HG02970 (cell line): Measurements from ENCODE around the gene RNF213.
"Not testable (repeated sequence)": the region's sequence is repeated elsewhere in the genome, so short reads cannot be mapped to it uniquely, and the experiment has no call there.

ENCODE experiments used
- ATAC-seq: cut with Tn5 transposase; IDR thresholded peaks from one replicate; pipeline ENCODE4 v1.9.1; 2021; ENCODE audit warnings: mild to moderate bottlenecking, moderate library complexity, moderate number of reproducible peaks; ENCODE audit not compliant: unreplicated experiment, low FRiP score

Gene RNF213

DNA sequence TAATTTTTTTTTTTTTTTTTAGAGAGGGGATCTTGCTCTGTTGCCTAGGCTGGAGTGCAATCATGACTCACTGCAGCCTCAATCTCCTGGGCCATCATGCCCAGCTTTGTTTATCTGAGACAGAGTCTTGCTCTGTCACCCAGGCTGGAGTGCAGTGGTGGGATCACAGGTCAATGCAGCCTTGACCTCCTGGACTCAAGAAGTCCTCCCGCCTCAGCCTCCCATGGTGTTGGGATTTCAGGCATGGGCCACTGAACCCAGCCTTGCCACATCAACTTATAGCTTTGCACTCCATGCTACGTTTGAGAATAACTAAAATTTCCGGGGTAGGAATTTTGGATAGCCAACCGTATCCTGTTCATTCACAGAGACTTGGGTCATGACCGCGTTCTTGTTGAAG lies 30.6 kb downstream of the RNF213 start:
- no peak for ATAC-seq

DNA sequence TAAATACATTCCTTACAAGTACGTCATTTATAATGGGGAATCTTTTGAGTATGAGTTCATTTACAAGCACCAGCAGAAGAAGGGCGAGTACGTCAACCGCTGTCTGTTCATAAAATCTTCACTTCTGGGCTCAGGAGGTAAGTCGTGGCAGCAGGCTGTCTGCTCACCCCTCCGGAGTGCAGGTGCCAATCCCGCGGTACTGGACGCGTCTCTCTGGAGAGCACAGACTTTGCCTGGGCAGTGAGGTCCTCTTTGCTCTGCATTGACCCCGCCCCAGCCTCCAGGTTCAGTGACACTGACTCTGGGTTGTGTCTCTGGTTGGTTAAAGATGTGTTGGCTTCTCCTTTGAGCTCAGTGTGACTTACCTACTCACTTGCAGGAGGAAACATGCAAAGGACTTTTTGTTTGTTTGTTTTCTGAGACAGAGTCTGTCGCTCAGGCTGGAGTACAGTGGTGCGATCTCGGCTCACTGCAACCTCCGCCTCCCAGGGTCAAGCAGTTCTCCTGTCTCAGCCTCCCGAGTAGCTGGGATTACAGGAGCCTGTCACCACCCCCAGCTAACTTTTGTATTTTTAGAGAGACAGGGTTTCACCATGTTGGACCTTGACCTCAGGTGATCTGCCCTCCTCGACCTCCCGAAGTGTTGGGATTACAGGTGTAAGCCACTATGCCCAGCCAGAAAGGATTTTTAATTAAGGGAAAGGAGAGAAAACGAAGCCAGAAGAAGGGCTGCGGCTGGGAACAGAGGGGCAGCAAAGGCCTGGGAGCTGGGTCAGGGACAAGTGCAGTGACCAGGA lies 31.2 kb downstream of the RNF213 start:
- no peak for ATAC-seq

DNA sequence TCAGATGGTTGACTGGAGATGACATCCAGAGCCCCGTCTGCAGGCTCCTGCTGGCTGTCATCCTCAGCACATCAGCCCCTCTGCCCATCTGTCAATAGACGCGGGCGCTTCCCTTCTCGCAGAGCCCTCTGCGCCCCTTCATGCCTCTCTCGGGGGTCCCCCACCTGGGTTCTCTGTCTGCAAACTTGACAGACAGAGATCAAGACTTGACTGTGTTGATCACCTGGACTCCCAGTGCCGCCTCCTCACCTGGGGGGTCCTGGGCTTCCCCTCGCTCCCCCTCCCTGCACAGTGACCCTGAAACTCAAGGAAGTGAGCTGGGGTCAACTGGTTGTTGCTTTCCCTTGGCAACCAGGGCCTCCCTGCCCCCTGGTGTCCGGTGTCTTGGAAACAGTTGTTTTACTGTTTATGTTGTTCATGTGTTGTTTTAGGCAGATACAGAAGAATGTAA lies 31.9 kb downstream of the RNF213 start:
- ATAC-seq = no peak

DNA sequence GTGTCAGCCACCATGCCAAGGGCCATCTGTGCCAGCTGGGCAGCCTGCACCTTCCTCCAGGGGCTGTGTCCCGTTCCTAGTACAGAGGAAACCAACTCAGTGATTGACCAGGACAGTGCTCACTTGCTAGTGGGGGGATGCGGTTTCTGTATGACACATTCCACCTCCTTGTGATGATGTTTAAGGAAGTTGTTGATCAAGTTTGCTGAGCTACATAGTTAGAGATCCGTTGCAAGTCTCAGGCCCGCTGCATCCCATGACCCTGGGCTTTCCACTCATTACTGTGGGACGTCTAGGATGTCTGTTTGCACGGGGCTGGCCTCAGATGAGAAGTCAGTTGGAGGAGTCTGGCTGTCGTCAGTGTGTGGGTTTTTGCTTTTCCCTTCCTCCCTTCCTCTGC lies 33.6 kb downstream of the RNF213 start:
- ATAC-seq = no peak

DNA sequence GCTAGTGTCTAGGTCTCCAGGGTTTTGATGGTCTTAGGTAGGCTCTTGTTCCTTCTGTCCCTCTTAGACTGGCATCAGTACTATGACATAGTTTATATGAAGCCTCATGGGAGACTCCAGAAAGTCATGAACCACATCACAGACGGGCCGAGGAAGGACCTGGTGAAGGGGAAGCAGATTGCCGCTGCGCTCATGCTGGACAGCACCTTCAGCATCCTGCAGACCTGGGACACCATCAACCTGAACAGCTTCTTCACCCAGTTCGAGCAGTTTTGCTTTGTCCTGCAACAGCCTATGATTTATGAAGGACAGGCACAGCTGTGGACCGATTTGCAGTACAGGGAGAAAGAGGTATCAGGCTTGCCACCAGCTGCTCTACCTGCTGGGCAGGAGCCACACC lies 34.0 kb downstream of the RNF213 start:
- ATAC-seq = no peak

DNA sequence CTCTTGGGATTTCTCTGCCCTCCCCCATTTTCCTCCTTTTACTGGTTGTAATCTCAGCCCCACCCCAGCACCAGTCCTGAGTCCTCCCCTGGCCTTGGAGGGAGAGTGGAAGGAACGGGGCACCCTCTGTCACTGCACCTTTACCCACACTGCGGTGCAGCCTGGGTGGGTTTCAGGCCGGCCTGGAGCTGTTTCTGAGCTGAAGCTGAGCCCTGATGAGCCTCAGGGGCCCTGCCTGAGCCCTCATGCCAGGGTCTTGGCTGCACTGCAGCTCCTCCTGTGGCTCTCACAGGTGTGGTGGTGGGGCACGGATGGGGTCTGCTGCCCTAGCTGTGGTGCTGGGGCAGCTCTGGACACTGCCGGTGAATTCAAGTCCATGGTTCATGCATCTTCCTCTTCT lies 34.5 kb downstream of the RNF213 start:
- ATAC-seq = no peak

DNA sequence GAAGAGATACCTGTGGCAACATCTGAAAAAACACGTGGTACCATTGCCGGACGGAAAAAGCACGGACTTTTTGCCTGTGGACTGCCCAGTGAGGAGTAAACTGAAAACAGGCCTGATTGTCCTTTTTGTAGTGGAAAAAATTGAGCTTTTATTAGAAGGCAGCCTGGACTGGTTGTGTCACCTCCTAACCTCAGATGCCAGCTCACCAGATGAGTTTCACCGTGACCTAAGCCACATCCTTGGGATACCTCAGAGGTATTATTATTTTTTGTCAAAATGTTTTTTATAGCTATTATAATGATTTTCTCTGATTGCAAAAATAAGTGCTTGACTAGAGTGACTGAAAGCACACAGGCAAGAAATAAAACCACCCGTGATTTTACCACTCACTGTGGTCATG lies 34.9 kb downstream of the RNF213 start:
- ATAC-seq = no peak

DNA sequence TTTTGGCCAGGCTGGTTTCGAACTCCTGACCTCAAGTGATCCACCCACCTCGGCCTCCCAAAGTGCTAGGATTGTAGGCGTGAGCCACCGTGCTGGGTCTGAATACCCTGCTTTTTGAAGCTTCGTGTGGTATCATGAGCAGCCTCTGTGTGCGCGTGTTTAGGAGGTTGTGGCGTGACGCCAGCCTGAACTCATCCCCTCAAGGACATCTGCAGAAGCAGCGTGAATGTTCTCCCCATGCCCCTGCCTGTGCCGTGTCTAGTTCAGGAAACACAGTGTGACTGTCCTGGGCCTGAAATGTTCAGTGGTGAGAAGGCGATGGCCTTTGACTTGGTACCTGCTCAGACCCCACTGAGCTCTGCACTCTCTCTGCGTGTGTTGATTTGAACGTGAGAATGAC lies 35.6 kb downstream of the RNF213 start:
- no peak for ATAC-seq

DNA sequence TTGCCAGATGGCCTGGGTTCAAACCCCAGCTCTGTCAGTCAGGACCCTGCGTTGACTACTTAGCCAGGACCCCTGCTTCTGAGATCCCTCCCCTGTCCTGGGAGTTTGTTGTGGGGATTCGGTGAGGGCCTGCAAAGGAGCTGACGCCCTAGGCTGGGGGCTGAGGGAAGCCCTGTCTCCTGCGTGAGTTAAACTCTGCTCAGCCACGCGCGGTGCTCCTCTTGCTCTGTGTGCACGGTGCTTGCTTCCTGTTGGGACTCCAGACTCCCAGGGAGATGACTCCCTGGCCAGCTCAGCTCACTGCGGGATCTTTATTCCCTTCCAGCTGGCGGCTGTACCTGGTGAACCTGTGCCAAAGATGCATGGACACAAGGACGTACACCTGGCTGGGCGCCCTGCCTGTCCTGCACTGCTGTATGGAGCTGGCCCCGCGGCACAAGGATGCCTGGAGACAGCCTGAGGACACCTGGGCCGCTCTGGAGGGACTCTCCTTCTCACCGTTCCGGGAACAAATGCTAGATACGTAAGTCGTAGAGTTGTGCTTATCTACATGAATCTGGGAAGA lies 37.4 kb downstream of the RNF213 start:
- no peak for ATAC-seq

DNA sequence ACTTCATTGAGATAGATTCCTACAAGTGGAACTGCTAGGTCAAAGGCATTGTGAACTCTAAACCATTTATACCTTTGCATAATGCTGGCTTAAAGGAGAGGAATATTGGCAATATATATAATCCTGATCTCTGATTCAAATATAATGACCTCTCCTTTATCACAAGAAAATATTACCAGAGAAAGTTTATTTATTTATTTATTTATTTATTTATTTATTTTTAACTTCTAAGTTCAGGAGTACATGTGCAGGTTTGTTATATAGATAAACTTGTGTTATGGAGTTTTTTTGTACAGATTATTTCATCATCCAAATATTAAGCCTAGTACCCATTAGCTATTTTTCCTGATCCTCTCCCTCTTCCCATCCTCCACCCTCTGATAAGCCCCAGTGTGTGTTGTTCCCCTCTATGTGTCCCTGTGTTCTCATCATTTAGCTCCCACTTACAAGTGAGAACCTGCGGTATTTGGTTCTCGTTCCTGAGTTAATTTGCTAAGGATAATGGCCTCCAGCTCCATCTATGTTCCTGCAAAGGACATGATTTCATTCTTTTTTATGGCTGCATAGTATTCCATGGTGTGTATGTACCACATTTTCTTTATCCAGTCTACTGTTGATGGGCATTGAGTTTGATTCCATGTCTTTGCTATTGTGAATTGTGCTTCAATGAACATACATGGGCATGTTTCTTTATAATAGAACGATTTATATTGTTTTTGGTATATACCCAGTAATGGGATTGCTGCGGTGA lies 38.9 kb downstream of the RNF213 start:
- ATAC-seq = not testable (repeated sequence)

DNA sequence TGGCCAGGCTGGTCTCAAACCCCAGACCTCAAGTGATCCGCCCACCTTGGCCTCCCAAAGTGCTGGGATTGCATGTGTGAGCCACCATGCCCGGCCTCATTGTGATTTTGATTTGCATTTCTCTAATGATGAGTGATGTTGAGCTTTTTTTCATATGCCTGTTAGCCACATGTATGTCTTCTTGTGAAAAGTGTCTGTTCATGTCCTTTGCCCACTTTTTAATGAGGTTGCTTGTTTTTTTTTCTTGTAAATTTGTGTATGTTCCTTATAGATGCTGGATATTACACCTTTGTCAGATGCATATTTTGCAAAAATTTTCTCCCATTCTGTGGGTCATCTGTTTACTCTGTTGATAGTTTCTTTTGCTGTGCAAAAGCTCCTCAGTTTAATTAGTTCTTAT lies 40.1 kb downstream of the RNF213 start:
- not testable (repeated sequence) for ATAC-seq

DNA sequence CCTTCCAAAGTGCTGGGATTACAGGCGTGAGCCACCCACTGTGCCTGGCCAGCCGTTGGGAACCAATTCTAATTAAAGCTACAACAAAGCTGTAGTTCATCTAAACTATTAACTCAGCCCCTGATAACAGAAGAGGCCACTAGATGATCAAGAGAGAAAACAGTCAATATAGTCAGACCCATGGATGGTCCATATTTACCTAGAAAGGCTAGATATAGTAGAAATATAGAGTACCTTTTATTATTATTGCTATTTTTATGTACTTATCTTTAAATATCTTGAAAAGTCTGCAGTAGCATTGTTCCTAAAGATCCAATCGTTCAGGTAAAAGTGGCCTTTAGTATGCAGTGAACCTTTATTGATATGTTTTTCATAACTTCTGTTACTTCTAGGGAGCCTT lies 43.2 kb downstream of the RNF213 start:
- ATAC-seq = no peak

DNA sequence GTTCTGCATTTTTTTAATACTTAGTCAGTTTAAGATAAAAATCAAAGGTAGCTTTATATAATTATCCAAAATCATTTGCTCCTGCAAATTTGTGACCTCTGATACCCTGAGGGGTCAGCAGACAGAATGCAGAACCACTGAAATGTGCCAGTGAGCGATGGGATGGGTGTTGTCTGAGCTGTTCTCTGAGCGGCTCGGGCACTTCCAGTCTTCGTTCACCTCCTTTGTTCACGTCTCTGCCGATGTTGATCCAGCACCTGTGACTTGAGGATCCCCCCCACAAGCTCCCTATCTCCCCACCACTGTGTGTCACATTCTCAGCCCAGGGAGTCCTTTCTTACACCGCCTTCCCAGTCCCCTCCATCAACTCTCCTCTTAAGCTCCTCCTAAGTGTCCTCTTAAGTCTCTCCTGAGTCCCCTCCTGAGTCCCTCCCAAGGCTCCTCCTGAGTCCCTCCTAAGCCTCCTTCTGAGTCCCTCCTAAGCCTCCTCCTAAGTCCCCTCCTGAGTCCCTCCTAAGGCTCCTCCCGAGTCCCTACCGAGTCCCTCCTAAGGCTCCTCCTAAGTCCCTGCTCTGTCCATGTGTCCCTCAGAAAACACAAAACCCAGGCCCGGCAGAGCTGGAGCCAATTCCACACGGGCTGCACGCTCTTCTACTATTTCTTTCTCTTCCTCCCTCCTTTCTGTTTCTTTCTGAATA lies 47.5 kb downstream of the RNF213 start:
- ATAC-seq = no peak

DNA sequence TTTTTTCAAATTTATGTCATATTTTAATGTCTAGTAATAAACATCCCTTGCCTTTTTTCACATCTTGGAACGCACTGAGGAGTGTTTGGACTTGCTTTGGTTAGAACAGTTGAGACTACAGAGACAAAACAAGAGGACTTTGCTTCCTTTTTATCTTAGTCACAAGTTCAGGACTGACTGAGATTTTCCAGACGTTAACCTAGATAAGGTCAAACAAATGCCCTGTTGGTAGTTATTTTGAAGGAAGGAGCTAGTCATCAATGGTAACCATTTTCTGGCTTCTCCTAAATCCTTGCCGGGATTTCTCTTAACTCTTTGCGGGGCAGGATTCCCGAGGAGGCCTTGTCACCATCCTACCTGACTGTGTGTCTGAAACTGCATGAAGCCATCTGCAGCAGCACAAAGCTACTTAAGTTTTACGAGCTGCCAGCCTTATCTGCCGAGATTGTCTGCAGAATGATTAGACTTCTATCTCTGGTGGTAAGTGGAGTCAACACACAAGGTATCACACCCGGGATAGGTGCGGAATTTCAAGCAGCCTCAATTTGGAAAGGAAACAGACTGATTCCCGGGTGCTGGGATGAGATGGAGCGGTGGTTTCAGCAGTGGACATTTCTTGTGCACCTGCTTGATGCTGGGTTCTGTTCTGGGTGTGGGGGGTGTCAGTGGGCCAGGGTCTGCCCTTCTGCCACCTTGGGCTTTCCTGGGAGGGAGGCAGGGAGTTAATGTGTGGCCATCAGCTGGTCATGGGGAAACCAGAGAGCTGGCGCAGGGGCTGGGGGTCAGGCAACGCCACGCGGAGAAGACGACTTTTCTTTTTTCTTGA lies 48.3 kb downstream of the RNF213 start:
- ATAC-seq = no peak

DNA sequence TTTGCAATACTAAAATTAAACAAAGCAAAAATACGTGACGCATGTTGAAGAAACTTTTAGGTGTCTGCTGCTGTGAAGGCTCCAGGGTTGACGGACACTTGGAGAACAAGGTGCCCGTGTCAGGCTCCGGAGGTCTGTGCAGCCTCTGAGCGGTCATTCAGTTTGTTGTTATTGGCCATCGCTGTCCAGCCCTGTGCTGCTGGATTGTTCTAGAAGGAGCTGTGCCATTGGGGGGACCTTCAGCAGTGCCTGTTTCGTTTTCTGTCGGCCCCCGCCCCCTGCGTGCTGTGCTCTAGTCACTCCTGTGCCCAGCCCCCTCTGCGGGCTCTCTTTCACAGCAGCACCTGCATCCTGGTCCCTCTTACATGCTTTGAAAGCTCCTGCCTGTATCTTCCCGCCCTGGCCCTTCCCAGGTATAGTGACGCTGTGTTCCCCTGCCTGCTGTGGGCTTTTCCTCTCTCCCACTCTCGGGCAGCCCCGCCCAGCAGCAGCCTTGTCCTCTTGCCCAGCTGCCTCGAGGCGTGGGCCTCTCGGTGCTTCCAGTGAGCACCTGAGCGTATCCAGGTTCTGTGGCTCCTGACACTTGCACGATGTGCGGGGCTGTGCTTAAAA lies 50.7 kb downstream of the RNF213 start:
- no peak for ATAC-seq

DNA sequence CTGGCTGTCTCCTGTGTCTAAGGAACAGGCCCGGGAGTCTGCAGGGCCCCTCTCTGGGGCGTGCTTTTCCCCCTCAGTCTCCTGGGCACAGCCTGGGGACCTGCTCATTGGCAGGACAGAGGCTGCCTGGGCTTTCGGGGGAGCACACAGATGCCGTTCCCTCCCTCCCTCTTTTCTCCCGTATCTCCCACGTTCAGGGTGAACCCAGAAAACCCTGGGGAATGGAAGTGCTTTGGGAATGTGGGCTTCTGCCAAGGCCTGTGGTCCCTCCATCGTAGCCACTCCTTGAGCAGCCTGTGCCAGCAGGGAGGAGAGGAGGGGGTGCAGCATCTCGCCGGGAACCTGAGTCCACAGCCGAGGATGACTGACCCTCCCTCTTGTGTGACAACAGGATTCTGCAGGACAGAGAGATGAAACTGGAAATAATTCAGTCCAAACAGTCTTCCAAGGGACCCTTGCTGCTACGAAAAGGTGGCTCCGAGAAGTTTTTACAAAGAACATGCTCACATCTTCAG lies 52.0 kb downstream of the RNF213 start:
- ATAC-seq = no peak

DNA sequence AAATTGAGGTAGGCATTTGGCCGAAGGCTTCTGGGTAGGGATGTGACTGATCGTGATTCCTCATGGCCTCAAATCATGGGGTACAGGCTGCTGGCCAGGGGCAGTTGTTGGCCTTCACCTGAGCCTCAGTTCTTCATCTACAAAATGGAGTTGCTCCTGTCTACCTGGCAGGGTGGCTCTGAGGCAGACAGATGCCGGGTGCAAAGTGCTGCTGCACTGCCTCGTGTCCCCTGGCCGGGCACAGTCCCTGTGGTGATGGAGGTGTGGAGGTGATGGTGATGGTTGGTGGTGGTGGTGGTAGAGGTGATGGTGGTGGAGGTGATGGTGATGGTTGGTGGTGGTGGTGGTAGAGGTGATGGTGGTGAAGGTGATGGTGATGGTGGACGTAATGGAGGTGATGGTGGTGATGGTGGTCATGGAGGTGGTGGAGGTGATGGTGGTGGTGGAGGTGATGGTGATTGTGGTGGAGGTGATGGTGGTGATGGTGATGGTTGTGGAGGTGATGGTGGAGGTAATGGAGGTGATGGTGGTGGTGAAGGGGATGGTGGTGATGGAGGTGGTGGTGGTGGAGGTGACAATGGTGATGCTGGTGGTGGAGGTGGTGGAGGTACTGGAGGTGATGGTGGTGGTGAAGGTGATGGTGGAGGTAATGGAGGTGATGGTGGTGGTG lies 52.6 kb downstream of the RNF213 start:
- no peak for ATAC-seq

DNA sequence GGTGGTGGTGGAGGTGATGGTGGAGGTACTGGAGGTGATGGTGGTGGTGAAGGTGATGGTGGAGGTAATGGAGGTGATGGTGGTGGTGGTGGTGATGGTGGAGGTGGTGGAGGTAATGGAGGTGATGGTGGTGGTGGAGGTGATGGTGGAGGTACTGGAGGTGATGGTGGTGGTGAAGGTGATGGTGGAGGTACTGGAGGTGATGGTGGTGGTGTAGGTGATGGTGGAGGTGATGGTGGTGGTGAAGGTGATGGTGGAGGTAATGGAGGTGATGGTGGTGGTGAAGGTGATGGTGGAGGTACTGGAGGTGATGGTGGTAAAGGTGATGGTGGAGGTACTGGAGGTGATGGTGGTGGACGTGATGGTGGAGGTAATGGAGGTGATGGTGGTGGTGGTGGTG lies 53.3 kb downstream of the RNF213 start:
- not testable (repeated sequence) for ATAC-seq
